Measurements from ENCODE around the gene CYRIA.

DNA sequence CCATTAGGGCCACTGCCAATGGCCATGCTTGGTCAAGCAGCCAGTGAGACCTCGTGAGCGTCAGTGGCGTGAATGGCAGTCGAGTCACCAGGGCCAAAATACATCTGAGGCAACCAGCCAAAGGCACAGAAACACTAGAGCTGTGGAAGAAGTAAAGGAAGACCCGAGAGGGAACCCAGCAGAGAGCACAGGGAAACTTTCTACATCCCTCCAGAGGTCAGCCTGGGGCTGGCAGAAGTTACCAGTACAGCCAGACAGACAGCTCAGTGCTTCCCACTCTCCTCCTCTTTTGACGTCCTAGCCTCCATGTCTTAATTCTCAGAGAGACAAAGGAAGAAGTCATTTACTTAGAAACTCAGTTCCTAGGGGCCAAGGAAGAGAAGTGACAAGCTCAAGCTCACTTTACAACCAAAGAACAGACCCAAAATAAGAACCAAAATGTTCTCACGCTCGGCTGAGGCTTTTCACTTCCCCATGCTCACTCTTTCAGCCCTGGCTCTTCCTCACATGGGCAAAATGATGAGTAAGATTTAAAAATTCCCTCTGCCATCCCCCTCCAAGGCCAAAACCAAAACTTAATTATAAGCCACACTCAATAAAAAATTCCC, 8.7 kb downstream of the CYRIA start:
- TF ChIP-seq, protein P1, sequence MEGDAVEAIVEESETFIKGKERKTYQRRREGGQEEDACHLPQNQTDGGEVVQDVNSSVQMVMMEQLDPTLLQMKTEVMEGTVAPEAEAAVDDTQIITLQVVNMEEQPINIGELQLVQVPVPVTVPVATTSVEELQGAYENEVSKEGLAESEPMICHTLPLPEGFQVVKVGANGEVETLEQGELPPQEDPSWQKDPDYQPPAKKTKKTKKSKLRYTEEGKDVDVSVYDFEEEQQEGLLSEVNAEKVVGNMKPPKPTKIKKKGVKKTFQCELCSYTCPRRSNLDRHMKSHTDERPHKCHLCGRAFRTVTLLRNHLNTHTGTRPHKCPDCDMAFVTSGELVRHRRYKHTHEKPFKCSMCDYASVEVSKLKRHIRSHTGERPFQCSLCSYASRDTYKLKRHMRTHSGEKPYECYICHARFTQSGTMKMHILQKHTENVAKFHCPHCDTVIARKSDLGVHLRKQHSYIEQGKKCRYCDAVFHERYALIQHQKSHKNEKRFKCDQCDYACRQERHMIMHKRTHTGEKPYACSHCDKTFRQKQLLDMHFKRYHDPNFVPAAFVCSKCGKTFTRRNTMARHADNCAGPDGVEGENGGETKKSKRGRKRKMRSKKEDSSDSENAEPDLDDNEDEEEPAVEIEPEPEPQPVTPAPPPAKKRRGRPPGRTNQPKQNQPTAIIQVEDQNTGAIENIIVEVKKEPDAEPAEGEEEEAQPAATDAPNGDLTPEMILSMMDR (IDR thresholded peaks at IDR 0.05; ENCODE audit: low read depth, low read length, missing input control), result no peak
- no peak for TF ChIP-seq HNF4G (IDR thresholded peaks at IDR 0.05)
- no peak for TF ChIP-seq RAD21 (IDR thresholded peaks at IDR 0.05)
- TF ChIP-seq EGR1 (IDR thresholded peaks at IDR 0.05; ENCODE audit: low read depth in 2 of 2), result no peak
- TF ChIP-seq, protein P2, sequence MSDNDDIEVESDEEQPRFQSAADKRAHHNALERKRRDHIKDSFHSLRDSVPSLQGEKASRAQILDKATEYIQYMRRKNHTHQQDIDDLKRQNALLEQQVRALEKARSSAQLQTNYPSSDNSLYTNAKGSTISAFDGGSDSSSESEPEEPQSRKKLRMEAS (IDR thresholded peaks at IDR 0.05), result no peak
- TF ChIP-seq, protein P3, sequence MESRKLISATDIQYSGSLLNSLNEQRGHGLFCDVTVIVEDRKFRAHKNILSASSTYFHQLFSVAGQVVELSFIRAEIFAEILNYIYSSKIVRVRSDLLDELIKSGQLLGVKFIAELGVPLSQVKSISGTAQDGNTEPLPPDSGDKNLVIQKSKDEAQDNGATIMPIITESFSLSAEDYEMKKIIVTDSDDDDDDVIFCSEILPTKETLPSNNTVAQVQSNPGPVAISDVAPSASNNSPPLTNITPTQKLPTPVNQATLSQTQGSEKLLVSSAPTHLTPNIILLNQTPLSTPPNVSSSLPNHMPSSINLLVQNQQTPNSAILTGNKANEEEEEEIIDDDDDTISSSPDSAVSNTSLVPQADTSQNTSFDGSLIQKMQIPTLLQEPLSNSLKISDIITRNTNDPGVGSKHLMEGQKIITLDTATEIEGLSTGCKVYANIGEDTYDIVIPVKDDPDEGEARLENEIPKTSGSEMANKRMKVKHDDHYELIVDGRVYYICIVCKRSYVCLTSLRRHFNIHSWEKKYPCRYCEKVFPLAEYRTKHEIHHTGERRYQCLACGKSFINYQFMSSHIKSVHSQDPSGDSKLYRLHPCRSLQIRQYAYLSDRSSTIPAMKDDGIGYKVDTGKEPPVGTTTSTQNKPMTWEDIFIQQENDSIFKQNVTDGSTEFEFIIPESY (IDR thresholded peaks at IDR 0.05), result no peak
- TF ChIP-seq JUND (IDR thresholded peaks at IDR 0.05), result no peak
- no peak for TF ChIP-seq TAF1 (conservative IDR thresholded peaks at IDR 0.05)
- no peak for TF ChIP-seq SP1 (IDR thresholded peaks at IDR 0.05)
- TF ChIP-seq GABPA (IDR thresholded peaks at IDR 0.05 in 1 of 2, conservative IDR thresholded peaks at IDR 0.05 in 1 of 2), result no peak
- TF ChIP-seq FOXA1 (IDR thresholded peaks at IDR 0.05), result no peak
- TF ChIP-seq, protein P4, sequence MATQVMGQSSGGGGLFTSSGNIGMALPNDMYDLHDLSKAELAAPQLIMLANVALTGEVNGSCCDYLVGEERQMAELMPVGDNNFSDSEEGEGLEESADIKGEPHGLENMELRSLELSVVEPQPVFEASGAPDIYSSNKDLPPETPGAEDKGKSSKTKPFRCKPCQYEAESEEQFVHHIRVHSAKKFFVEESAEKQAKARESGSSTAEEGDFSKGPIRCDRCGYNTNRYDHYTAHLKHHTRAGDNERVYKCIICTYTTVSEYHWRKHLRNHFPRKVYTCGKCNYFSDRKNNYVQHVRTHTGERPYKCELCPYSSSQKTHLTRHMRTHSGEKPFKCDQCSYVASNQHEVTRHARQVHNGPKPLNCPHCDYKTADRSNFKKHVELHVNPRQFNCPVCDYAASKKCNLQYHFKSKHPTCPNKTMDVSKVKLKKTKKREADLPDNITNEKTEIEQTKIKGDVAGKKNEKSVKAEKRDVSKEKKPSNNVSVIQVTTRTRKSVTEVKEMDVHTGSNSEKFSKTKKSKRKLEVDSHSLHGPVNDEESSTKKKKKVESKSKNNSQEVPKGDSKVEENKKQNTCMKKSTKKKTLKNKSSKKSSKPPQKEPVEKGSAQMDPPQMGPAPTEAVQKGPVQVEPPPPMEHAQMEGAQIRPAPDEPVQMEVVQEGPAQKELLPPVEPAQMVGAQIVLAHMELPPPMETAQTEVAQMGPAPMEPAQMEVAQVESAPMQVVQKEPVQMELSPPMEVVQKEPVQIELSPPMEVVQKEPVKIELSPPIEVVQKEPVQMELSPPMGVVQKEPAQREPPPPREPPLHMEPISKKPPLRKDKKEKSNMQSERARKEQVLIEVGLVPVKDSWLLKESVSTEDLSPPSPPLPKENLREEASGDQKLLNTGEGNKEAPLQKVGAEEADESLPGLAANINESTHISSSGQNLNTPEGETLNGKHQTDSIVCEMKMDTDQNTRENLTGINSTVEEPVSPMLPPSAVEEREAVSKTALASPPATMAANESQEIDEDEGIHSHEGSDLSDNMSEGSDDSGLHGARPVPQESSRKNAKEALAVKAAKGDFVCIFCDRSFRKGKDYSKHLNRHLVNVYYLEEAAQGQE (IDR thresholded peaks at IDR 0.05), result no peak

All from liver (tissue), 3 donors.